Activated T-helper 2 cell treated with anti-CD3 and anti-CD28 coated beads, Interferon-gamma antibody, Interleukin-2, Interleukin-4, amounts not matched to agents 10 μg/mL and 5 μg/mL and 100 μg/mL, durations not matched to agents 14 hours and 24 hours and 36 hours (primary cell): ENCODE results near the gene IPCEF1. TPM values are rescaled to one million over a fixed set of nuclear protein-coding genes. Genes with fewer than 3 reads are reported as not detected.

ENCODE experiments used
- DNase-seq: peaks from one replicate; pipeline ENCODE4 v3.0.0; 2021; ENCODE audit warnings: low spot score
- H3K27ac Mint-ChIP-seq: one replicate; pipeline ENCODE4 v1.8.0; 2021; ENCODE audit warnings: mixed read lengths
- H3K27me3 Mint-ChIP-seq: one replicate; pipeline ENCODE4 v1.8.0; 2021; ENCODE audit warnings: low read depth, mixed read lengths
- H3K36me3 Mint-ChIP-seq: one replicate; pipeline ENCODE4 v1.8.0; 2021; ENCODE audit warnings: low read depth, mixed read lengths
- H3K4me1 Mint-ChIP-seq: one replicate; pipeline ENCODE4 v1.8.0; 2021; ENCODE audit warnings: low read depth, mixed read lengths
- H3K4me3 Mint-ChIP-seq: one replicate; pipeline ENCODE4 v1.8.0; 2021; ENCODE audit warnings: low read depth, mild to moderate bottlenecking, moderate library complexity, mixed read lengths
- H3K9me3 Mint-ChIP-seq: one replicate; pipeline ENCODE4 v1.8.0; 2021; ENCODE audit warnings: mixed read lengths
- intact Hi-C: fragments of 100-400 bp; cut with micrococcal nuclease; formaldehyde crosslinking; loops from one replicate; pipeline ENCODE4 v1.15.1; 2023
- total RNA-seq: library from RNA; stranded (reverse); gene quantifications from 2 replicates; pipeline ENCODE4 v1.2.3, GENCODE V29; 2022

Gene IPCEF1
- total RNA-seq, 1 donor from 2014 or later, result 0.34 TPM

- no peaks in the 10 kb centered on the region for H3K9me3 Mint-ChIP-seq
Measured at GRCh38 chr6:154386848-154387717, 30.5 kb upstream of the IPCEF1 start.

GRCh38 chr6:154384191-154384590, 27.6 kb upstream of the IPCEF1 start:
- Mint-ChIP-seq H3K36me3 (no peaks in the 10 kb centered on the region), H3K27me3 (peaks cover 3% of the 10 kb centered on the region), H3K4me3 (no peak overlapping the region), H3K27ac (no peak overlapping the region), H3K4me1 (no peaks in the 10 kb centered on the region), H3K9me3 (no peaks in the 10 kb centered on the region)
- DNase-seq, result no peak
- intact Hi-C loops, result no loop called here

More at GRCh38 chr6:154386848-154387717, 30.5 kb upstream of the IPCEF1 start:
- no peak overlapping the region for H3K27ac Mint-ChIP-seq
- no peaks in the 10 kb centered on the region for H3K36me3 Mint-ChIP-seq
- intact Hi-C loops, result no loop called here
- no peak for DNase-seq
- H3K4me3 Mint-ChIP-seq, result no peak overlapping the region
- H3K27me3 Mint-ChIP-seq, result peaks cover 3% of the 10 kb centered on the region
- no peaks in the 10 kb centered on the region for H3K4me1 Mint-ChIP-seq

- intact Hi-C loops, result no loop called here
- H3K27me3 Mint-ChIP-seq, result peaks cover 2% of the 10 kb centered on the region
- no peak overlapping the region for H3K27ac Mint-ChIP-seq
- no peak overlapping the region for H3K4me3 Mint-ChIP-seq
- no peaks in the 10 kb centered on the region for H3K36me3 Mint-ChIP-seq
- H3K4me1 Mint-ChIP-seq, result no peaks in the 10 kb centered on the region
- no peak for DNase-seq
- no peaks in the 10 kb centered on the region for H3K9me3 Mint-ChIP-seq
Measured at GRCh38 chr6:154383273-154383672, 26.7 kb upstream of the IPCEF1 start.

GRCh38 chr6:154382740-154383139, 26.1 kb upstream of the IPCEF1 start:
- intact Hi-C loops, result no loop called here
- DNase-seq, result no peak
- H3K27ac Mint-ChIP-seq, result no peak overlapping the region
- no peaks in the 10 kb centered on the region for H3K9me3 Mint-ChIP-seq
- no peaks in the 10 kb centered on the region for H3K4me1 Mint-ChIP-seq
- no peak overlapping the region for H3K4me3 Mint-ChIP-seq
- no peaks in the 10 kb centered on the region for H3K36me3 Mint-ChIP-seq
- peaks cover 2% of the 10 kb centered on the region for H3K27me3 Mint-ChIP-seq

- Mint-ChIP-seq H3K4me3 (no peak overlapping the region), H3K4me1 (no peaks in the 10 kb centered on the region), H3K27me3 (peaks cover 2% of the 10 kb centered on the region), H3K36me3 (no peaks in the 10 kb centered on the region), H3K9me3 (no peaks in the 10 kb centered on the region), H3K27ac (no peak overlapping the region)
- intact Hi-C loops, result no loop called here
- DNase-seq, result no peak
Measured at GRCh38 chr6:154381548-154381947, 24.9 kb upstream of the IPCEF1 start.

- Mint-ChIP-seq H3K4me3 (no peak overlapping the region), H3K4me1 (no peaks in the 10 kb centered on the region), H3K27me3 (no peaks in the 10 kb centered on the region), H3K27ac (no peak overlapping the region), H3K36me3 (no peaks in the 10 kb centered on the region), H3K9me3 (no peaks in the 10 kb centered on the region)
- intact Hi-C loops, result no loop called here
- DNase-seq, result no peak
Measured at GRCh38 chr6:154380741-154381140, 24.1 kb upstream of the IPCEF1 start.

- intact Hi-C loops, result no loop called here
- Mint-ChIP-seq H3K9me3 (no peaks in the 10 kb centered on the region), H3K27me3 (no peaks in the 10 kb centered on the region), H3K36me3 (no peaks in the 10 kb centered on the region), H3K4me1 (no peaks in the 10 kb centered on the region), H3K4me3 (no peak overlapping the region), H3K27ac (no peak overlapping the region)
- DNase-seq, result no peak
Measured at GRCh38 chr6:154379585-154379984, 23.0 kb upstream of the IPCEF1 start.

- H3K27ac Mint-ChIP-seq, result no peak overlapping the region
Measured at GRCh38 chr6:154378518-154378917, 21.9 kb upstream of the IPCEF1 start.

GRCh38 chr6:154377726-154378125, 21.1 kb upstream of the IPCEF1 start:
- no peak overlapping the region for H3K27ac Mint-ChIP-seq
- H3K27me3 Mint-ChIP-seq, result no peaks in the 10 kb centered on the region
- no peak for DNase-seq
- H3K4me1 Mint-ChIP-seq, result no peaks in the 10 kb centered on the region
- no peaks in the 10 kb centered on the region for H3K9me3 Mint-ChIP-seq
- no peaks in the 10 kb centered on the region for H3K36me3 Mint-ChIP-seq
- no peak overlapping the region for H3K4me3 Mint-ChIP-seq
- intact Hi-C loops, result no loop called here

More at GRCh38 chr6:154378518-154378917, 21.9 kb upstream of the IPCEF1 start:
- DNase-seq, result no peak
- intact Hi-C loops, result no loop called here
- H3K9me3 Mint-ChIP-seq, result no peaks in the 10 kb centered on the region
- no peaks in the 10 kb centered on the region for H3K27me3 Mint-ChIP-seq
- H3K36me3 Mint-ChIP-seq, result no peaks in the 10 kb centered on the region
- no peaks in the 10 kb centered on the region for H3K4me1 Mint-ChIP-seq
- H3K4me3 Mint-ChIP-seq, result no peak overlapping the region

- intact Hi-C loops, result no loop called here
- Mint-ChIP-seq H3K9me3 (no peaks in the 10 kb centered on the region), H3K27ac (no peak overlapping the region), H3K4me1 (peaks cover 2% of the 10 kb centered on the region), H3K36me3 (no peaks in the 10 kb centered on the region), H3K4me3 (no peak overlapping the region), H3K27me3 (peaks cover 11% of the 10 kb centered on the region)
- DNase-seq, result no peak
Measured at GRCh38 chr6:154373971-154374370, 17.4 kb upstream of the IPCEF1 start.

GRCh38 chr6:154371281-154371680, 14.7 kb upstream of the IPCEF1 start:
- no peak overlapping the region for H3K27ac Mint-ChIP-seq
- H3K4me1 Mint-ChIP-seq, result peaks cover 2% of the 10 kb centered on the region
- peaks cover 15% of the 10 kb centered on the region for H3K27me3 Mint-ChIP-seq
- intact Hi-C loops, result no loop called here
- H3K36me3 Mint-ChIP-seq, result no peaks in the 10 kb centered on the region
- H3K9me3 Mint-ChIP-seq, result no peaks in the 10 kb centered on the region
- no peak overlapping the region for H3K4me3 Mint-ChIP-seq
- no peak for DNase-seq

- Mint-ChIP-seq H3K36me3 (no peaks in the 10 kb centered on the region), H3K27me3 (peaks cover 16% of the 10 kb centered on the region), H3K4me3 (no peak overlapping the region), H3K9me3 (no peaks in the 10 kb centered on the region), H3K27ac (no peak overlapping the region), H3K4me1 (peaks cover 2% of the 10 kb centered on the region)
- no peak for DNase-seq
- intact Hi-C loops, result loop anchor here (1.0 kb wide), 1 partner anchor 216 kb away; no protein-coding TSS in a partner anchor
Measured at GRCh38 chr6:154370545-154370944, 13.9 kb upstream of the IPCEF1 start.

- Mint-ChIP-seq H3K27me3 (peaks cover 23% of the 10 kb centered on the region), H3K9me3 (no peaks in the 10 kb centered on the region), H3K36me3 (no peaks in the 10 kb centered on the region), H3K4me3 (no peak overlapping the region), H3K4me1 (peaks cover 2% of the 10 kb centered on the region), H3K27ac (no peak overlapping the region)
- no peak for DNase-seq
- intact Hi-C loops, result no loop called here
Measured at GRCh38 chr6:154367839-154368695, 11.5 kb upstream of the IPCEF1 start.
